HepG2 (cell line): ENCODE results near the gene XRCC1. TPM values are rescaled to one million over a fixed set of nuclear protein-coding genes. Genes with fewer than 3 reads are reported as not detected.

Experiments
- CBX1 ChIP-seq: IDR thresholded peaks from one replicate; pipeline ENCODE4 v1.6.1; 2016; ENCODE audit warnings: antibody characterized with exemption, low read depth
- CENPX ChIP-seq: sonication (generic); formaldehyde crosslinking; IDR thresholded peaks from 2 replicates; pipeline ENCODE4 v1.9.0; 2021; ENCODE audit warnings: mild to moderate bottlenecking, missing genetic modification reagents, moderate library complexity
- FOXJ3 ChIP-seq: sonication (generic); formaldehyde crosslinking; IDR thresholded peaks from 2 replicates; pipeline ENCODE4 v1.4.0; 2020; ENCODE audit warnings: missing genetic modification reagents, mild to moderate bottlenecking, borderline replicate concordance
- ISL2 ChIP-seq: sonication (generic); formaldehyde crosslinking; IDR thresholded peaks from 2 replicates; pipeline ENCODE4 v1.5.0; 2020; ENCODE audit warnings: missing genetic modification reagents
- MAZ ChIP-seq, 2 experiments: sonication (generic) in 1 of 2; formaldehyde crosslinking in 1 of 2; IDR thresholded peaks; 2 replicates each; pipeline versions ENCODE4 v1.5.0 to v1.6.1; 2012 to 2020; ENCODE audit warnings: low read depth in 2 of 2, mild to moderate bottlenecking in 2 of 2, borderline replicate concordance in 1 of 2, improper control_type of control experiment in 1 of 2, low read length in 1 of 2, missing genetic modification reagents in 1 of 2, moderate library complexity in 1 of 2
- PBX2 ChIP-seq: IDR thresholded peaks from 2 replicates; pipeline ENCODE4 v1.6.1; 2016; ENCODE audit warnings: control low read depth
- RELA ChIP-seq: sonication (generic); formaldehyde crosslinking; IDR thresholded peaks from 2 replicates; pipeline ENCODE4 v1.4.0; 2020; ENCODE audit warnings: missing genetic modification reagents
- SNAI1 ChIP-seq: sonication (generic); formaldehyde crosslinking; IDR thresholded peaks from 2 replicates; pipeline ENCODE4 v1.5.0; 2020; ENCODE audit warnings: mild to moderate bottlenecking, missing genetic modification reagents, borderline replicate concordance
- SUZ12 ChIP-seq: fragments of 150-350 bp; IDR thresholded peaks from 2 replicates; pipeline ENCODE4 v1.6.1; 2014; ENCODE audit warnings: low read depth, low read length
- TBX3 ChIP-seq: fragments of 450-650 bp; IDR thresholded peaks from 2 replicates; pipeline ENCODE4 v1.6.1; 2017; ENCODE audit warnings: antibody characterized with exemption, mild to moderate bottlenecking, inconsistent platforms, borderline replicate concordance
- TOPORS ChIP-seq: sonication (generic); formaldehyde crosslinking; IDR thresholded peaks from 2 replicates; pipeline ENCODE4 v1.8.0; 2023; ENCODE audit warnings: mild to moderate bottlenecking, missing genetic modification reagents
- YEATS2 ChIP-seq: sonication (generic); formaldehyde crosslinking; IDR thresholded peaks from 2 replicates; pipeline ENCODE4 v1.4.0; 2020; ENCODE audit warnings: missing genetic modification reagents, borderline replicate concordance
- ZHX1 ChIP-seq: sonication (generic); formaldehyde crosslinking; IDR thresholded peaks from 2 replicates; pipeline ENCODE4 v1.8.1; 2022; ENCODE audit warnings: low read depth, mild to moderate bottlenecking, missing genetic modification reagents
- ZNF256 ChIP-seq: sonication (generic); formaldehyde crosslinking; conservative IDR thresholded peaks from 2 replicates; pipeline ENCODE4 v1.4.0; 2020; ENCODE audit warnings: missing genetic modification reagents
- ZNF318 ChIP-seq: sonication (generic); formaldehyde crosslinking; IDR thresholded peaks from 2 replicates; pipeline ENCODE4 v1.4.0; 2020; ENCODE audit warnings: mild to moderate bottlenecking, missing genetic modification reagents
- ZSCAN25 ChIP-seq: sonication (generic); formaldehyde crosslinking; IDR thresholded peaks from 2 replicates; pipeline ENCODE4 v1.8.0; 2022; ENCODE audit warnings: mild to moderate bottlenecking, missing genetic modification reagents
- polyA plus RNA-seq, 8 experiments: library from polyadenylated mRNA; depleted of rRNA in 3 of 8; stranded (reverse) in 7 of 8; unstranded in 1 of 8; fragments of >200 nt; fragmentation: Illumina TruSeq in 4 of 8; extraction: Trizol in 4 of 8; gene quantifications; 2 replicates each; pipeline versions ENCODE4 v1.2.1 to v1.2.3, GENCODE V29; 2011 to 2016; ENCODE audit warnings: low read depth in 4 of 8, missing spikeins in 1 of 8, mixed read lengths in 1 of 8; ENCODE audit not compliant: insufficient read depth in 1 of 8
- total RNA-seq, 5 experiments: library from RNA; depleted of rRNA; stranded (reverse); fragments of >200 nt; fragmentation: Illumina TruSeq; extraction: Trizol; gene quantifications; 2 replicates each; pipeline ENCODE4 v1.2.3, GENCODE V29; 2016; ENCODE audit warnings: low read depth in 1 of 5
- TF ChIP-seq, protein P1 (sequence below): sonication (generic); formaldehyde crosslinking; IDR thresholded peaks from 2 replicates; pipeline ENCODE4 v1.4.0; 2020; ENCODE audit warnings: missing genetic modification reagents

Gene XRCC1
- total and polyA plus RNA-seq, 2 of the 13 experiments (the other 11 are each of a cell fraction or from before 2014, with no cell fraction given): 24.7 to 26.3 TPM

DNA sequence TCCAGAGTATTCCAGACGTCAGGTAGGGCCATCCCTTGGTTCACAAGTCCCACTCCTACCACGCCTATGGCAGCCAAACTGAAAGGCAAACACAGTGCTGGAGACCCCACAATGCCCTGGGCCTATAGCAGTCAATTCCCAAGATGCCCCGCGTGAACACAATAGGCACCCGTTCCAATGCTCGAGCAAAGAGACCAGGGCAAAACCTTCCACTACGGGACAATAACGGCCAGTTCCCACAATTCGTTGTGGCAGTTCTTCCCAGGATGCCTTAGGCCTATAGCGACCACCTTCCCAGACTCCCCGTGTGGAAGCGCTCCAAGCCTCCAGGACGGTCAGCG is 43.6 kb upstream of the XRCC1 start (continued):
- TF ChIP-seq ZNF318: peak; percentile 46; the same call in 1 of the 2 replicates
- TF ChIP-seq RELA: no peak
- TF ChIP-seq SUZ12: no peak
- TF ChIP-seq TBX3: no peak
- no peak for TF ChIP-seq PBX2 (CRISPR knock-in tag)
- no peak for TF ChIP-seq TOPORS (CRISPR knock-in tag)
- TF ChIP-seq ISL2 (CRISPR knock-in tag): peak; percentile 14; the same call in 1 of the 2 replicates
- TF ChIP-seq CENPX (CRISPR knock-in tag): no peak
- 0 out of 2 replicates have a peak, but pooled peaks have one; percentile 23 for TF ChIP-seq ZNF256 (CRISPR knock-in tag)
- TF ChIP-seq CBX1: no peak
- TF ChIP-seq FOXJ3 (CRISPR knock-in tag): no peak
- TF ChIP-seq SNAI1 (CRISPR knock-in tag): no peak
- TF ChIP-seq, protein P1, sequence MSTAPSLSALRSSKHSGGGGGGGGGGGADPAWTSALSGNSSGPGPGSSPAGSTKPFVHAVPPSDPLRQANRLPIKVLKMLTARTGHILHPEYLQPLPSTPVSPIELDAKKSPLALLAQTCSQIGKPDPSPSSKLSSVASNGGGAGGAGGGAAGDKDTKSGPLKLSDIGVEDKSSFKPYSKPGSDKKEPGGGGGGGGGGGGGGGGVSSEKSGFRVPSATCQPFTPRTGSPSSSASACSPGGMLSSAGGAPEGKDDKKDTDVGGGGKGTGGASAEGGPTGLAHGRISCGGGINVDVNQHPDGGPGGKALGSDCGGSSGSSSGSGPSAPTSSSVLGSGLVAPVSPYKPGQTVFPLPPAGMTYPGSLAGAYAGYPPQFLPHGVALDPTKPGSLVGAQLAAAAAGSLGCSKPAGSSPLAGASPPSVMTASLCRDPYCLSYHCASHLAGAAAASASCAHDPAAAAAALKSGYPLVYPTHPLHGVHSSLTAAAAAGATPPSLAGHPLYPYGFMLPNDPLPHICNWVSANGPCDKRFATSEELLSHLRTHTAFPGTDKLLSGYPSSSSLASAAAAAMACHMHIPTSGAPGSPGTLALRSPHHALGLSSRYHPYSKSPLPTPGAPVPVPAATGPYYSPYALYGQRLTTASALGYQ (CRISPR knock-in tag): no peak
- TF ChIP-seq ZHX1 (CRISPR knock-in tag): no peak
- TF ChIP-seq MAZ (IDR thresholded peaks at IDR 0.05; ENCODE audit: borderline replicate concordance, low read depth, low read length): no peak
- TF ChIP-seq MAZ (CRISPR knock-in tag; IDR thresholded peaks at IDR 0.05; ENCODE audit: low read depth): no peak
- TF ChIP-seq YEATS2 (CRISPR knock-in tag): peak; percentile 80
- no peak for TF ChIP-seq ZSCAN25 (CRISPR knock-in tag)
